HG03060 (cell line): ENCODE data around the gene NAPG.
"Not testable (repeated sequence)": the region's sequence is repeated elsewhere in the genome, so short reads cannot be mapped to it uniquely, and the experiment has no call there.

Experiments
- ATAC-seq: cut with Tn5 transposase; IDR thresholded peaks from one replicate; pipeline ENCODE4 v1.9.1; 2021; ENCODE audit warnings: low read depth, moderate number of reproducible peaks; ENCODE audit not compliant: unreplicated experiment

The NAPG gene

DNA sequence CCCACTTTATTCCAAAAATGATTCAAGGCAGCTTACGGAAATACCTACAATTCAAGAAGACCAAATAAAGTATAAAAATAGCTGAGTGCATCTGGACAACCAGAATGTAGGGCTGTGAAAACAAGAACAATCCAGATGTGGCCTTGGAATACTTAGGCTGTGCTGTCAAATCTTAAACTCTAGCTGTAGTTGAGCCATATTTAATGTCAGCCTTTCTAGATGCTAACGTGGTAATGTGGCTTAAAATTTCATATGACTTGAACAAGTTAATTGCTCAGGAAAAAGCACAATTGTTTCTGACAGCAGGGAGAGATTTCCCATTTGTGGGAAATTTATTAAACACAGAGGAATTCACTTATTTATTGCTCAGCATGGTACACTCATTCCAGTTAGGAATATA is 14.6 kb upstream of the NAPG start:
- no peak for ATAC-seq

DNA sequence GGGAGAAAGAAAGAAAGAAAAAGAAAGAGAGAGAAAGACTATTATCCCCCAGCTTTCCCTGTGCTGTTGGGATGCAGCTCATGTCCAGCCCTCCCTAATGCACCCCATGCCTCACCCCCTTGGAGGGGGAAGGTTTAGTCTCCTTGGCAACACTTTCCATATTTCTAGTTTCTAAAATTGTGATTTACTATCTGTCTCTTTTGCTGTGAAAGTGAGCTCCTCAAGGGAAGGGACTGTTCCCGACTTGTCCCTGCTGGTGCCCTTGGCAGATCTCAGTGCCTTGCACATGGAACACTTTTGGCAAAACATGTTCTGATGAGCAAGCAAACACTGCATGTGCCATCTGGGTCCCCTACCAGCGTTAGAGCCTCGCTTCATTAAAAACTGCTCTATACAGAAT is 11.7 kb upstream of the NAPG start:
- no peak for ATAC-seq

DNA sequence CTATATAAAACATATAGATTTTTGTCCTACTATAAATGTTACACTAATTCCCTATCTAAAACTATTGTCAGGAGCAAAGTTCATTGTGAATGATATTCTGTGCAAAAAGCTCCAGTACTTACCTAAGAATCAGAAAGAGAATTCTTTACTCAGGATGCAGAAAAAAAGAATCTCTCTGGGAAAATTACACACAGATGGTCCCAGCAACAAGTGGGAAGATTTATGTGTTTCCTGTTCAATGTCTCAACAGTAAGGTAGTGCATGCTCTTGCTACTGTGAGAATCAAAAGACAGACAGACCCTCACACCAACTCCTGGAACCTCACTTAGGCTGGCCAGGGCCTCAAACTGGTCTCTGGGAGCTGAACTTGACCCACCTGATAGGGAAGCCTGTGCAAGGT is 11.2 kb upstream of the NAPG start:
- ATAC-seq = no peak

DNA sequence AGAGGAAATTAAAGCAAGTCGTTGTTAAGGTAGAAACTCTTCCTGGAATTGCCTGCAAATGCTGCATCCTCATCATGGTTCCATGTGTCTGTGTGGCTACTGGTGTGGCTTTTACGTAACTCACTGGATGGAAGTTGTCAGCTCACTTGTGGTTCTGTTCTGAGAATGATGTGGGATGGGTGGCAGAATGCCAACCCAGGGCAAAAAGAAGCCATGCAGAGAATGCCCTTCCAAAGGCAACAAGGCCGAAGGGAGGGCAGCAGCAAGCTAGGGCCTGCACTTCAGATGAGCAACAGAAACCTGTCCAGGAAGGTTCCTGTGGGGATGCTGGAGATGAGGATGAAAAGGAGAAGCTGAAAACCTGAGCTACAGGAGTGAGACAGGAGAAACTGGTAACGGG is 10.4 kb upstream of the NAPG start:
- no peak for ATAC-seq

DNA sequence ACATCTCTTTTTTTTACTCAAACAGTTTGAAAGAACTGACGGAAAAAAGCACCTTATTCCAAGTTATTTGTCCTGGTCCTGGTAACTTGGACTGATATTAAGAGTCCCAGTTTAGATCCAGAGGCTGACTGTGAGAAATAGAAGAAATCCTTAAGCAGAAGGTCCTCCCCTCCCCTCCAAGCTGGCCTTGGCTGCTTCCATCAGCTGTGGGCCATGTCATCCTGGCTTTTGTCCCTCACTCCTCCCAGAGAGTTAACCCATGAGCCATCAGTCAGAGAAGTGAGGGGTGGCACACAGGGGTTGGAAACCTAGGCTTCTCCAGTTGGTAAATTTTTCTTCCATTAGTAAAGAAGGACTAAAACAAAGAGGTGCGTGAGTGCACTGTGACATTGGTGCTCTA is 9.7 kb upstream of the NAPG start:
- no peak for ATAC-seq

DNA sequence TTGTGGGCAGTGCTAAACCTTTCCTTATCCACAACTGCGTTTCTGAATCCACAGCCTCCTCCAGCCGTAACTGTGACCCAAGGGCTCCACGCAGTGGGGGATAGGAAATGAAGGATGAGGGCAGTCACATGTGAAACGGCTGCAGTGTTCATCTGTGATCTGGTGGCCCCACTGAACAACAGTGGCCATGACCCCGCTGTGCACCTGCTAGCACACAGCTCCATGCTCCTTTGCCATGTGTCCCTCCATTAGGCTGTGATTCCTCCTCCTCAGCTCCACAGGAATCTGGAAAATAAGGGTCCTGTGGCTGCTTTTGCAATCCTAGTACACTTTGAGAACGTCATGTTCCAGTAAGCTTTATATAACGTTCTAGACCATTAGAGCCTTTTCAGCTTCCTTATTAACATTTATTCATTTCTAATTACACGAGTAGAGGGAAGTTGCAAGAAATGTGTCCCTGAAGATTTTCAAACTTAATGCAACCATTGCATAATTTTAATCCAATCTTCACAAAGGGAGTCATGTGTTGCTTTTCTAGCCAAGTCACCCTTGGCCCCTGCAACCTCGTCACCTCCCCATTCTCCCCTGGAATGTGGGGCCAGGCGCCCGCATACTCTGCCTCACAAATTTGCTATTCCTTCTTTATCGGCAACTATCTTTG is 7.1 kb upstream of the NAPG start:
- no peak for ATAC-seq

DNA sequence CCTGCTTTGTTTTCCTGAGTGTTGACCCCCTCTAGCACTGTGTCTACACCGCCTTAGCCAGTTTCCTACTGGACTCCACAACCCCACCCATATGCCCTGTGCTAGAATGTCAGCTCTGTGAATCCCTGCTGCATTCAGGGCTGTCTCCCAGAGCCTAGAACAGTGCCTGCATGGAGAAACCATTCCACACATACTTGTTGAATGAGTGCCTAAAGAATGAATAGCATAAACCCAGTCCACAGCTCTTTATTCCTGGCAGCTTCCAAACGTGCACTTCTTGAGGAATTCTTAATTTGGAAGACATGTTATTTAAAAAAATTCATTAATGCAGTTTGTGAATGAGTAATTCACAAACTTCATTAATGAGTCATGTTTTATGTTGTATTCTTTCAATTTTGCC is 6.5 kb upstream of the NAPG start:
- ATAC-seq = no peak

DNA sequence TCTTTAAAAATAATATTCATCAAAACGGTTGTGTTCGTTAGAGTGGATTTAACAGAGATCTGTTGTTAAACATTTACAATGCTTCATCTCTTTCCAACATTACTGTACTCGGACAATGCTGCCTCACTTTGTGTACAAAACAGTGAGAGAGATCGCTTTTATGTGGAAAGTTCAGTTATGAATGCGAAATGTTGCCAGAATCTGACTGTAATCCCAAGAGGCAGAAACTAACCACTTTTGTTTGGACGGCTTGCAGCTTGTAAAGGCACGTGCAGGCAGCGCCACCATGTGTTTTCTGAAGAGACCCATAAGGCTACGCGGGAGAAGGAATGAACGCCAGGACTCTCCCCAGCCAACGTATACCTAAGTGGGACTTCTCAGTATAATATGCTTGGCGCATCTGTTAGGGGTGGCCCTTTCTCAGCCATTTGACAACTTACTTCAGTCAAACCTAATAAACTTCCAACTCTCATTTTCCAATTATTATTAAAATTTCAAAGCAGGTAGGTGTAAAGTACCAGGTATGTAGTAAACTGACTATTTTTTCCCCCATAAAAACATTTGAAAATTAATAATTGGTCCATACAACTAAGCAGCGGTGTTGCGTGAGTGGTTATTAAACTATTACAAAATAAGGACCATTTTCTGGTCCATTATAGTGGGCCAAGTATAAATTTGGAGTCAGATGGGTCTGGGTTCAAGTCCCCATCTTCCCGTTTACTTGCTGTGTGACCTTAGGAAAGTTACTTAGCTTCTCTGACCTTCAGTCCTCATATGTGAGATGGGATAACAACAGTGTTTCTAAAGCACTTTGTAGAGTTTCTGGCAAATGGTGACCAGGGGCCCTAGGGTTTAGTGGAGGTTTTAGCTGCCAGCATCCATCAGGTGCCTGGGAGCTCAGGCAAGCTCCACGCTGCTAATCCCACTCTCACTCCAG is 5.6 kb upstream of the NAPG start:
- ATAC-seq = no peak

DNA sequence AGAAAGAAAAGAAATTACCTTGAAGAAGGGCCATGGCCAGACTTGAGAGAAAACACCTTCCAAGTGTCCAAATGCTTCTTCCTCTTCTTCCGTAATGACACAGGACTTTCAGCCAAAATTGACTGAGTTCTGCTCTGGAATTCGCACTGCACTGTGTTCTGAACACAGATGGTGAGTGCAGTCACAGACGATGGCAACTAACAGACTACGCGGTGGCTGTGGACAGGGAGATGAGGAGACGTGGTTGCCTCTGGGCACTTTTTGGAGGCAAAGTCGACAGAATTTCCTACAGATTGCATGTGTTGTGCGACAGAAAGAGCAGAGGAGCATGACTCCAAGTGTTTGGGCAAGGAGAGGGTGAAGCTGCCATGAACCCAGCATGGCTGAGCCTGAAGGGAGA is 4.3 kb upstream of the NAPG start:
- ATAC-seq = no peak

DNA sequence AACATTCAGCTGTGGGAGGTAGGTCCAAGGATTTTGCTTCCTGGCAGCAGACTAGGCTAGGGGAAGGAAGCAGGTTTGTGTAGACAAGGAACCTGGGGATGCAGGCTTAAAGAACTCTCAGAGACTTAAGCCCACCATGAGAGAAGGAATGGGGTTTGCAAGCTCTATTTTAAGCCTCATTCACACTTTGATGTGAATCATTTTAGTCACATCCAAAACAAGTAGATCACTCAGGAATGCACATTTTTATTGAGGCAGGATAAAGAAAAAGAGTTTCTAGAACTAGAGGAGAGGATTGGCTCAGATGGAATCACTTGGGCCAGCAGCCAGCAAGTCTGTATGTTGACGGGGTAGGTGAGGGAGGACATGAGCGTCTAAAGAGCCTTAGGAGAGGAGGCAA is 3.3 kb upstream of the NAPG start:
- ATAC-seq = no peak

DNA sequence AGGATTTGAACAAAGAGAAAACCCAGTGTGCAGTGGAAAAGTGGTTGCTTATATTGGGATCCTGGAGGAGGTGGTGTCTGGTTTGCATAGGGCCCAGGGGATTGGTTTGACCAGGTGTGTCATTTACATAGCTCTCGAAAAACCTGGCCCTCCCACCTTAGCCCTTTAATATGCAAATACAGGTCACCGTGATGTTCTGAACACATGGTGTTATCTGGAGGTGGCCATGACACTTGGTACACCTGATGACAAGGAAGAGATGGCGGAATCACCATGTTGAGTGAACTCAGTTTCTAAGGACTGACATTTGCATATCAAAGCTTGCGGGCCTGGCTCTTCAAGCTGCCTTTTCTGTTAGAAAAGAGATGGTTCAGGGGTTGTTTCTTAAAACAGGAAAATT is 2.3 kb upstream of the NAPG start:
- no peak for ATAC-seq

DNA sequence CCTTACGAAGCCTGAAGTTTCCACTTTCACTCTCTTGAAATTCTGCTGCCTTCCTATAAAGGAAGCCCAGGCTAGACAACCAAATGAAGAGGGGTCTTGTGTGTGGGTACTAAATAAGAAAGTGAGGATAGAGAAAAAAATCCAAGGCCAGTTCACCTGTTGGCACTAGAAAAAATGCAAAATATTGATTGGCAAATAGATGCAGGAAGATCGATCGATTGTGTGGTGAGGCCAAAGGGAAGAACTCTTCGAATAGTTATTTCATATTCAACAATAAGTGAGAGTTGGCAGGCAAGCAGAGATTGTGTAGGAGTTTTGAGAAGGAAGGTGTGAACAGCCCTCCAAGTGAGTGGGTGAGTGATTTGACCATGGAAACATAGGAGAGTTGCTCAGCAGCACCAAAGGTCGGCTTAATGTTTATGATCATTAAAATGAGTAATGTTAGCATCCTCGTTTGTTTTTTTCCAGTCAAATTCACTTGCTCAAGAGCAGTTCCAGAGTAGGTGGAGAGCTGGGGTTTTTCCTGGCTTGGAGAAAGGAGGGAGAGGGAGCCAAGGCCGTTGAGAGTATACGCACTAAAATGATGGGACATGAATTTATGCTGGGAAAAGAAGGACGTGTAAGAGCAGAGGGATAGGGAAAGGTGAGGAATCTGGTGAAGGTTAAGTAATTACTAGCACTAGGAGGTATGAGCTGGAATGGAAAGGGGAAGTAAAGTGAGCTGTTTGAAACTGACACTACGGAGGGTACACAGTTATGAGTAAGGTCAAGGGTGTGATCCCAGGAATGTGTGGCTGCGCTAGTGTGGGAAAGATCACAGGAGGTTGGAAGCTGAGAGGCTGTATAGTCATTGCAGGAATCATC is 1.1 kb upstream of the NAPG start:
- ATAC-seq = no peak

DNA sequence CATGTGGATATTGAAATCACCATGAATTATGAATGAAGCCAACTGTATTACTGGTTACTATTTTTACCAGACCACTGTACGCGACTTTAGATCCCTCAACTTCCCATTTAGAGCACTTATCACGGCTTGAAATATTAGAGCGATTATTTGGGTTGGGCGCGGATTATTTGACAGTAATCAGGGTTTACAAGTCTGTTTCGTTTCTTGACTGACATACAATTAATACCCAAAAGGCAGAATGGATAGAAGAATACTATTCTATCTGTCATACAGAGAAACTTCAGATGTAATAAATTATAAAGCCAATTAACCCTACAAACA is 496 bp upstream of the NAPG start:
- no peak for ATAC-seq

DNA sequence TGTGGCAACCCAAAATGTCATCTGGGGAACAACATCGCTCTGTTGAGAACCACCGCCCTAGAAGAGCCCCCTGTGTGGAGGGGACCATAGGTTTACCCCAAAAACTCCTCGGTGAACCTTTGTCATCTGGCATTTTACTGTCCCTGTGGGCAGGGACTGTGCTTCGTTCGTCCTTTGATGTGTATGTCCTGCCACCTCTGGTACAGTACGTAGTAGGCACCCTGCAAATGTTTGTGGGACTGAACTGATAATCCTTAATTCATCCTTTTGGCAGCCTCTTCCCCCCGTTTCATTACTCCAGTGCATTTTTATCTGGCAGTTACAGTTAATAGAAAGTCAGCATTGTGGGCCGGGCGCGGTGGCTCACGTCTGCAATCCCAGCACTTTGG is 728 bp downstream of the NAPG start:
- ATAC-seq = no peak

DNA sequence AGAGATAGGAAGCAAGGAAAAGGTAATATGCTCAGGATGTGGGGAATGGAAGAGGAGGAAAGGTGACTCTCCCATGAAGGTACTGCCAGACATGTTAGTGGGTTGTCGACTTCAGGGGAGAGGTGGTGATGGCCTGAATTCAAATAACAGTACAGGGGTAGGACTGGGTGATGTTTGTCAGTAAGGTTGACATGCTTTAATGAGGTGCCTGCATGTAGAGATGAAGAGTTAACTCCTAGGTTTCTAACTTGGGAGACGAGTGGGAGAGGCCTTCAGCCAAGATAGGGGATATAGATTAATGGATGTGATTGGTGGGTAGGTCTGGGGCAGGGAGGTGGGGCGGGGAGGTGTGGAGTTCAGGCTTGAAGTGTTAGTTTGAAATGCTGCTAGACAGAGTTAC is 2.6 kb downstream of the NAPG start:
- no peak for ATAC-seq

DNA sequence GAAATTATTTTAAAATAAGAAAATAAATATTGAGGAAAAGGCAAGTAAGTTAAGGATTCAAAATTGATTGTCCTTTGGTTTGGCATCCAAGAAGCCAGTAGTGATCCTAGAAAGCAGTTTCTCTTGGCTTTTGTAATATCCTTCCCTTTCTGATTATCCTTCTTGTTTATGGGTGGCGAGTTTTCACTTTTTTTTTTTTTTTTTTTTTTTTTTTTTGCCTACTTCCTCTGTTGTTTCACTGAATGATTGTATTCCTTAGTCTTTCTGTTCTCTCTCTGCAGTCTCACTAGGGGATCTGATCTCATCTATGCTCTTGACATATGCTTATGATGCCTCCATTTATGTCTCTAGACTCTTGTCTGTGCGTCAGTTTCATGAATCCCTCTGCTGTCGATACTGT is 4.2 kb downstream of the NAPG start:
- no peak for ATAC-seq

DNA sequence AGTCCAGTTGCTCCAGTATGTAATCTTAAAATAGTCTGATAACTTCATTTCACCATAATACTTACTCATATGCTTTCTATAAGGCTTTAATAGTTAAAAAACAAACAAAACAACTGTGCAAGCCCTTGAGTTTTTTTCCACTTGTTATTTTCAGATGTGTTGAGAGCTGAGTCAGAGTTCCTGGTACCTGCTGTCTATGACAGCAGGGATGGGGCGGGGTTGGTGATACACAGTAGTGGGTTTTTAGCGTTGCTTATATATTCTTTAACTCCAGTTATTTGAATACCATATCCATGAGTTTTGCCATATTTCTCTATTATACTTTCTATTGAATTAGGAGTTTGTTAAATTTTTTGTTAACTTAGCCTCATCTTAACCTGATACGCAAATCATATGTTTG is 5.0 kb downstream of the NAPG start:
- no peak for ATAC-seq

DNA sequence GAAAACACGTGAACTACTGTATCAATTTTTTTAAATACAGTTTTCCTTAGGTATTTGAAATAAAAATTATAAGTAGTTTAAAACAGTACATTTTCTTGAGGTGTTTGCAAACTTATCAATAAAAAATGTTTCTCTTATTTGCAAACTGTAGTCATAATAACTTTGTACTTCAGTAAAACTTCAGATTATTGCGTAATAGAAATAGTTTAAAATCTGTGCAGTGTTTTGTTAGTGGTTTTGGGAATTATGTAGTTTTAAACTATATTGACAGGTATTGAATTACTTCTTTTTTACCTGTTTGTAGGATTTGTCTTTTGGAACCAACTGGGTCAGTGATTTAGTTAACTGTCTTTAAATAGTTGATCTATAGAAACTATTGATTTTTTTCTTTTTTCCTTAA is 7.3 kb downstream of the NAPG start:
- ATAC-seq = no peak

DNA sequence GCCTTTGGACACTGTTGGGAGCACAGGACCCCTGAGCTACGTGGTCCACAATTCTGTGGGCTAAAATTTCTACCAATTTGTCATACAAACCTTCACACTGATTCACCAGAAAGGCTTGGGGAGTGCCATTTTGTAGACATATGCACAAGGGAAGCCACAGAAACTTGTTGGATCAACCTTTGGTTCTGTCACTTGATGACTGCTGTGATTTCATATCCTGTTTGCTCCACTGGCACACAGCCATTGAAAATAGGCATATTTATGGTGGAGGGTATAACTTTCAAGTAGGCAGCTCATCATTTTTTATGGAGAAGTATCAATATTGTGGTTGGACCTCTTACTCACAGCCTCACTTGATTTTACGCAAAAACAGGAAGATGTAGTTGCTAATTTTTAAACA is 10.5 kb downstream of the NAPG start:
- no peak for ATAC-seq

DNA sequence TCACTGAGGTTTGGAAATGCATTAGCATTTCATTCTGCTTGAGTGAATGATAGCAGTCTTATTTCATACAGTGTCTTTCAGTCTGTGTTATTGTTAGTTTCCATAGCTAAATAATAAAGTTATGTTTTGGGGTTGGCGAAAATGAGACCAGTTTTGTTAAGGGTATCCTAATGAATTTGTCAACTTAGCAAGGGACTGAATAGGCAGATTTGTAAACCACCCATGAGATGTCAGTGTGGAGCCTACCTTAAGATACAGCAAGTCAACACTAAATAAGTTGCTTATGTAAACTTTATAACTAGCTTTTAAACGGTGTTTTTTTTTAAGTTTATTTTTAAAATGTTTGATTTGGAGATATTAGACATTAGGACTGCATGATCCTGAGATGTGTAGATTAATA is 11.9 kb downstream of the NAPG start:
- ATAC-seq = no peak

DNA sequence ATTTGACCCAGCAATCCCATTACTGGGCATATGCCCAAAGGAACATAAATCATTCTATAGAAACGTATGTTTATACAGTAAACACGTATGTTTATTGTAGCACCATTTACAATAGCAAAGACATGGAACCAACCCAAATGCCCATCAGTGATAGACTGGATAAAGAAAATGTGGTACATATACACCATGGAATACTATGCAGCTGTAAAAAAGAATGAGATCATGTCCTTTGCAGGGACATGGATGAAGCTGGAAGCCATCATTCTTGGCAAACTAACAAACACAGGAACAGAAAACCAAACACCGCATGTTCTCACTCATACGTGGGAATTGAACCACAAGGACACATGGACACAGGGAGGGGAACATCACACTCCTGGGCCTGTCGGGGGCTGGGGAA is 13.3 kb downstream of the NAPG start:
- not testable (repeated sequence) for ATAC-seq
